ENCODE results near the gene TP73. TPM values are rescaled to one million over a fixed set of nuclear protein-coding genes. Genes with fewer than 3 reads are reported as not detected.

The TP73 gene
- total RNA-seq, 1 experiment from 2014 or later: 2.6 TPM

DNA sequence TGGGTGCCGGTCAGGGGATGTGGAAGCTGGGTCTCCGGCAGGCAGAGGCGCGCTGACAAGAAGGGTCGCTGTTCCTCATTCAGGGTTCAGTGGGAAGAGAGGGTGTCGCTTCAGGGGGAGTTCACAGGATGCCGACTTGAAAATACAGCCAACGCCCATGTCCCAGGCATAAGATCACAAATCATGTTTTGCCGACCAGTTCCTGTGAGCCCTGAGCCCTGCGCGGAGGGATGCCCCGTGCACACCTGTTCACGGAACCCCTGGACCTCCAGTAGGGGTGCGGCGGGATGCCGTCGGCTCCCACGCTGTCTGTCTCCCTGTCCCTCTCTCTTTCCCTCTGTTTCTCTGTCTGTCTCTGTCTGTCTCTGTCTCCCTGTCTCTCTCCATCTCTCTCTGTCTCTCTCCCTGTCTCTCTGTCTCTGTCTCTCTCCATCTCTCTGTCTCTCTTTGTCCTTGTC lies 26.8 kb downstream of the TP73 start:
- H3K9me3 ChIP-seq (ENCODE audit: low read length): no peaks in the 10 kb centered on the region
- H4K20me1 ChIP-seq (ENCODE audit: low read length): no peaks in the 10 kb centered on the region
- ChIA-PET CTCF (no interaction called here), POLR2A (ENCODE audit: unreplicated experiment) (no interaction called here)
- no peak overlapping the region for H3K9ac ChIP-seq (ENCODE audit: low read length)
- no peaks in the 10 kb centered on the region for H3K27me3 ChIP-seq (ENCODE audit: low read length)
- no peaks in the 10 kb centered on the region for H3K79me2 ChIP-seq (ENCODE audit: low read length)
- no peaks in the 10 kb centered on the region for H3K9me2 ChIP-seq (replicated peaks; ENCODE audit: low read length)
- H3K4me3 ChIP-seq (ENCODE audit: low read length): no peak overlapping the region
- H2AFZ ChIP-seq (ENCODE audit: low read length): no peak overlapping the region
- H3F3A ChIP-seq (ENCODE audit: low read length, unreplicated experiment): no peaks in the 10 kb centered on the region
- H3K4me1 ChIP-seq (ENCODE audit: insufficient read depth, low read length): no peaks in the 10 kb centered on the region; the same call in 1 of the 2 replicates
- H3K36me3 ChIP-seq (ENCODE audit: low read depth, low read length): no peaks in the 10 kb centered on the region
- TF ChIP-seq CTCF (conservative IDR thresholded peaks at IDR 0.05; ENCODE audit: low read depth, low read length) (no peak), EZH2phosphoT487 (IDR thresholded peaks at IDR 0.05; ENCODE audit: borderline replicate concordance, low read length) (no peak)
- no peak for DNase-seq
- no TSS peak for BruUV-seq (replicated peaks)
- no peak overlapping the region for H3K27ac ChIP-seq (ENCODE audit: low read length)
- H3K4me2 ChIP-seq (ENCODE audit: low read length): no peak overlapping the region
- intact Hi-C loops (cut with micrococcal nuclease): no loop called here
- ATAC-seq: no peak

GRCh38 chr1:3679799-3680453 lies 27.6 kb downstream of the TP73 start:
- no peaks in the 10 kb centered on the region for H3K79me2 ChIP-seq (ENCODE audit: low read length)
- H3K9ac ChIP-seq (ENCODE audit: low read length): no peak overlapping the region
- no peak overlapping the region for H3K4me3 ChIP-seq (ENCODE audit: low read length)
- no peak overlapping the region for H2AFZ ChIP-seq (ENCODE audit: low read length)
- H3K4me2 ChIP-seq (ENCODE audit: low read length): no peak overlapping the region
- no peaks in the 10 kb centered on the region for H3K9me2 ChIP-seq (replicated peaks; ENCODE audit: low read length)
- no peak for ATAC-seq
- no peaks in the 10 kb centered on the region for H3K27me3 ChIP-seq (ENCODE audit: low read length)
- no peaks in the 10 kb centered on the region for H3F3A ChIP-seq (ENCODE audit: low read length, unreplicated experiment)
- intact Hi-C loops (cut with micrococcal nuclease): no loop called here
- H3K36me3 ChIP-seq (ENCODE audit: low read depth, low read length): no peaks in the 10 kb centered on the region
- ChIA-PET CTCF (no interaction called here), POLR2A (ENCODE audit: unreplicated experiment) (no interaction called here)
- H3K4me1 ChIP-seq (ENCODE audit: insufficient read depth, low read length): no peaks in the 10 kb centered on the region
- DNase-seq: no peak
- no peak overlapping the region for H3K27ac ChIP-seq (ENCODE audit: low read length)
- no TSS peak for BruUV-seq (replicated peaks)
- no peaks in the 10 kb centered on the region for H3K9me3 ChIP-seq (ENCODE audit: low read length)
- TF ChIP-seq EZH2 (IDR thresholded peaks at IDR 0.05; ENCODE audit: low read length, unreplicated experiment) (no peak), CTCF (conservative IDR thresholded peaks at IDR 0.05; ENCODE audit: low read depth, low read length) (no peak), EZH2phosphoT487 (IDR thresholded peaks at IDR 0.05; ENCODE audit: borderline replicate concordance, low read length) (no peak)
- H4K20me1 ChIP-seq (ENCODE audit: low read length): no peaks in the 10 kb centered on the region

- Histone ChIP-seq H3K9ac (ENCODE audit: low read length) (no peak overlapping the region), H3K4me1 (ENCODE audit: insufficient read depth, low read length) (no peaks in the 10 kb centered on the region), H3K4me2 (ENCODE audit: low read length) (no peak overlapping the region), H4K20me1 (ENCODE audit: low read length) (no peaks in the 10 kb centered on the region), H2AFZ (ENCODE audit: low read length) (no peak overlapping the region), H3K36me3 (ENCODE audit: low read depth, low read length) (no peaks in the 10 kb centered on the region), H3K9me2 (replicated peaks; ENCODE audit: low read length) (no peaks in the 10 kb centered on the region), H3F3A (ENCODE audit: low read length, unreplicated experiment) (no peaks in the 10 kb centered on the region), H3K4me3 (ENCODE audit: low read length) (no peak overlapping the region), H3K27me3 (ENCODE audit: low read length) (no peaks in the 10 kb centered on the region), H3K27ac (ENCODE audit: low read length) (no peak overlapping the region), H3K79me2 (ENCODE audit: low read length) (no peaks in the 10 kb centered on the region), H3K9me3 (ENCODE audit: low read length) (no peaks in the 10 kb centered on the region)
- ATAC-seq: no peak
- intact Hi-C loops (cut with micrococcal nuclease): no loop called here
- ChIA-PET POLR2A (ENCODE audit: unreplicated experiment) (no interaction called here), CTCF (no interaction called here)
- DNase-seq: no peak
- TF ChIP-seq EZH2 (IDR thresholded peaks at IDR 0.05; ENCODE audit: low read length, unreplicated experiment): no peak
- no peak for TF ChIP-seq EZH2phosphoT487 (IDR thresholded peaks at IDR 0.05; ENCODE audit: borderline replicate concordance, low read length)
- no peak for TF ChIP-seq CTCF (conservative IDR thresholded peaks at IDR 0.05; ENCODE audit: low read depth, low read length)
- BruUV-seq (replicated peaks): no TSS peak
These were observed 28.3 kb downstream of the TP73 start for GRCh38 chr1:3680488-3681230.

All from PC-3 (cell line).